Ramos (cell line): ENCODE data around the gene ZFAND2B.

Experiments
- in situ Hi-C: fragments of 300-500 bp; cut with MboI; formaldehyde crosslinking; loops from one replicate; pipeline ENCODE4 v1.14.3; 2022; ENCODE audit warnings: low sequenced_read_pairs; ENCODE audit not compliant: unreplicated experiment

Gene ZFAND2B

GRCh38 chr2:219174801-219175200 lies 31.8 kb upstream of the ZFAND2B start:
- in situ Hi-C loops = loop anchor here (5.0 kb wide), 1 partner anchor 32 kb away; the partner anchor contains the start of gene ZFAND2B

GRCh38 chr2:219175486-219175885 lies 31.1 kb upstream of the ZFAND2B start:
- in situ Hi-C loops = no loop called here

- in situ Hi-C loops = no loop called here
Observed at GRCh38 chr2:219175928-219176817, 30.4 kb upstream of the ZFAND2B start.

GRCh38 chr2:219176818-219177551 lies 29.6 kb upstream of the ZFAND2B start, which contains the start of gene CNPPD1:
CNPPD1 (minus strand) TSS chr2:219176925; CDS start chr2:219176828, 97 bp downstream.
- in situ Hi-C loops = no loop called here

- in situ Hi-C loops = no loop called here
Observed at GRCh38 chr2:219177552-219178376, 28.8 kb upstream of the ZFAND2B start, which contains the start of gene RETREG2. RETREG2 (plus strand) TSS chr2:219178275; CDS start chr2:219178353, 78 bp downstream.

- in situ Hi-C loops = no loop called here
Observed at GRCh38 chr2:219178377-219179175, 28.0 kb upstream of the ZFAND2B start.

GRCh38 chr2:219179601-219180465 lies 26.7 kb upstream of the ZFAND2B start:
- in situ Hi-C loops = no loop called here

- in situ Hi-C loops = no loop called here
Observed at GRCh38 chr2:219180961-219181360, 25.6 kb upstream of the ZFAND2B start.

- in situ Hi-C loops = no loop called here
Observed at GRCh38 chr2:219181531-219181930, 25.1 kb upstream of the ZFAND2B start.

GRCh38 chr2:219182331-219183150 lies 24.0 kb upstream of the ZFAND2B start:
- in situ Hi-C loops = no loop called here

GRCh38 chr2:219183151-219183772 lies 23.3 kb upstream of the ZFAND2B start:
- in situ Hi-C loops = no loop called here

GRCh38 chr2:219184121-219184520 lies 22.5 kb upstream of the ZFAND2B start:
- in situ Hi-C loops = no loop called here

- in situ Hi-C loops = no loop called here
Observed at GRCh38 chr2:219186754-219187456, 19.7 kb upstream of the ZFAND2B start.

- in situ Hi-C loops = no loop called here
Observed at GRCh38 chr2:219197388-219197787, 9.2 kb upstream of the ZFAND2B start.

- in situ Hi-C loops = no loop called here
Observed at GRCh38 chr2:219198974-219199373, 7.6 kb upstream of the ZFAND2B start.

GRCh38 chr2:219199470-219200211 lies 6.9 kb upstream of the ZFAND2B start:
- in situ Hi-C loops = no loop called here
